Measurements from ENCODE around the gene DEPDC5. TPM values are rescaled to one million over a fixed set of nuclear protein-coding genes. Genes with fewer than 3 reads are reported as not detected.

DEPDC5 gene
- total RNA-seq, 3 donors from 2014 or later (not counting 1 experiment from before 2014, with no cell fraction given): 56.7 to 67.9 (median 62.6) TPM

DNA sequence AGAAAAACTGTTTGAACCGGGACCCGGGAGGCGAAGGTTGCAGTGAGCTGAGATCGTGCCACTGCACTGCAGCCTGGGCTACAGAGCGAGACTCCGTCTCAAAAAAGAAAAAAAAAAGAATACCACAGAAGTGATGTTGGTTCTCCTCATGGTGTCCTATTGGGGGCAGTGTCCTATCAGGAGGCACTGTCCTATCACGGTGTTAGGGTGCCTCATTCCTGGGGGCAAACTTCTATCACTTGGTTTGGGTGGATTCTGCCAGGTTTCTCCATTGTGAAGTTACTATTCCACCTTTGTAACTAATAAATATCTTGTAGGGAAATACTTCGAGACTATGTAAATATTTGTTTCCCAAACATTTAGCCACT is 23.5 kb upstream of the DEPDC5 start:
- intact Hi-C loops (cut with micrococcal nuclease): no loop called here

DNA sequence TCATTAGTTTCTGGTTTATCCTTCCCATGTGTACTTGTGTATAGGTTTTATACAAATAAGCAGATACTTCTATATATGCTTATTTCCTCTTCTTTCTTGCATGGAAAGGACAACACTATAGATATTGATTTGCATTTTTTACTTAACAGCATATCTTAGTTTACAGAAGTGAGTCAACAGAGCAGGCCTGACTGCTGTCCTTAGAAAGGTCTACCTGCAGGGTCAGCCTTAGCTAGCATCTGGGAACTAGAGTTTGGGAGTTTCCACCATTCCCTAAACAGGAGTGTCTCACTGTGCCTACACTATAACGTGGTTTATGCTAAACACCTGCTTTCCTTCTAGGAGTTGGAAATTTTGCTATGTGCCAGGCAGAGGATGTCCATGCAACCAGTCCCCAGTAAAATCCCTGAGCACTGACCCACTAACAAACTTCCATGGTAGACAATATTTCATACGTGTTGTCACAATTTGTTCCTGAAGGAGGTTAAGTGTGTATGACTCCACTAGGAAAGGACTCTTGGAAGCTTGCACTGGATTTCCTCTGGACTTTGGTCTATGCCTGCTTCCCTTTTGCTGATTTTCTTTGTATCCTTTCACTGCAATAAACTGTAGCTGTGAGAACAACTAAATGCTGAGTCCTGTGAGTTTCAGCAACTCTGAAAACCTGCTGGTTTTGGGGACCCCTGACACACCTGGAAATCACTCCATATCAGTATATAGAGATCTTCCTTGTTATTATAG is 21.6 kb upstream of the DEPDC5 start:
- Mint-ChIP-seq H3K4me3 (no peak overlapping the region), H3K27me3 (ENCODE audit: low read depth in 2 of 2) (no peaks in the 10 kb centered on the region), H3K27ac (peak overlapping the region in 1 of 2 donors; percentile 21), H3K4me1 (peaks cover 19 to 20% of the 10 kb centered on the region in 2 donors), H3K9me3 (no peaks in the 10 kb centered on the region), H3K36me3 (no peaks in the 10 kb centered on the region)
- Histone ChIP-seq H3K27me3 (ENCODE audit: control insufficient read depth, insufficient read depth, low read length) (no peaks in the 10 kb centered on the region), H3K9me3 (ENCODE audit: control insufficient read depth, insufficient read depth, low read length) (no peaks in the 10 kb centered on the region), H3K4me1 (ENCODE audit: control insufficient read depth, insufficient read depth, low read length) (no peaks in the 10 kb centered on the region), H3K4me3 (ENCODE audit: low read length) (no peak overlapping the region), H3K27ac (ENCODE audit: low read length) (no peak overlapping the region), H3K36me3 (ENCODE audit: control insufficient read depth, insufficient read depth, low read length) (peaks cover 6% of the 10 kb centered on the region)
- no peak for ATAC-seq
- 88% methylated on average over 2 of the region's 2 CpGs for WGBS (ENCODE audit: insufficient coverage)
- intact Hi-C loops (cut with micrococcal nuclease): no loop called here
- TF ChIP-seq, protein P1, sequence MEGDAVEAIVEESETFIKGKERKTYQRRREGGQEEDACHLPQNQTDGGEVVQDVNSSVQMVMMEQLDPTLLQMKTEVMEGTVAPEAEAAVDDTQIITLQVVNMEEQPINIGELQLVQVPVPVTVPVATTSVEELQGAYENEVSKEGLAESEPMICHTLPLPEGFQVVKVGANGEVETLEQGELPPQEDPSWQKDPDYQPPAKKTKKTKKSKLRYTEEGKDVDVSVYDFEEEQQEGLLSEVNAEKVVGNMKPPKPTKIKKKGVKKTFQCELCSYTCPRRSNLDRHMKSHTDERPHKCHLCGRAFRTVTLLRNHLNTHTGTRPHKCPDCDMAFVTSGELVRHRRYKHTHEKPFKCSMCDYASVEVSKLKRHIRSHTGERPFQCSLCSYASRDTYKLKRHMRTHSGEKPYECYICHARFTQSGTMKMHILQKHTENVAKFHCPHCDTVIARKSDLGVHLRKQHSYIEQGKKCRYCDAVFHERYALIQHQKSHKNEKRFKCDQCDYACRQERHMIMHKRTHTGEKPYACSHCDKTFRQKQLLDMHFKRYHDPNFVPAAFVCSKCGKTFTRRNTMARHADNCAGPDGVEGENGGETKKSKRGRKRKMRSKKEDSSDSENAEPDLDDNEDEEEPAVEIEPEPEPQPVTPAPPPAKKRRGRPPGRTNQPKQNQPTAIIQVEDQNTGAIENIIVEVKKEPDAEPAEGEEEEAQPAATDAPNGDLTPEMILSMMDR (IDR thresholded peaks at IDR 0.05): no peak
- no peak for DNase-seq

More for the DNA sequence above, 23.5 kb upstream of the DEPDC5 start:
- ATAC-seq (no peak), DNase-seq (no peak)
- Mint-ChIP-seq H3K4me1 (peaks cover 19 to 20% of the 10 kb centered on the region in 2 donors), H3K36me3 (no peaks in the 10 kb centered on the region), H3K4me3 (no peak overlapping the region), H3K27ac (no peak overlapping the region), H3K27me3 (ENCODE audit: low read depth in 2 of 2) (no peaks in the 10 kb centered on the region), H3K9me3 (no peaks in the 10 kb centered on the region)
- Histone ChIP-seq H3K4me3 (ENCODE audit: low read length) (no peak overlapping the region), H3K27me3 (ENCODE audit: control insufficient read depth, insufficient read depth, low read length) (no peaks in the 10 kb centered on the region), H3K4me1 (ENCODE audit: control insufficient read depth, insufficient read depth, low read length) (no peaks in the 10 kb centered on the region), H3K27ac (ENCODE audit: low read length) (no peak overlapping the region), H3K36me3 (ENCODE audit: control insufficient read depth, insufficient read depth, low read length) (peaks cover 5% of the 10 kb centered on the region), H3K9me3 (ENCODE audit: control insufficient read depth, insufficient read depth, low read length) (no peaks in the 10 kb centered on the region)
- TF ChIP-seq, protein P1 (IDR thresholded peaks at IDR 0.05): no peak
- WGBS (ENCODE audit: insufficient coverage): 95% methylated on average over 7 of the region's 8 CpGs

DNA sequence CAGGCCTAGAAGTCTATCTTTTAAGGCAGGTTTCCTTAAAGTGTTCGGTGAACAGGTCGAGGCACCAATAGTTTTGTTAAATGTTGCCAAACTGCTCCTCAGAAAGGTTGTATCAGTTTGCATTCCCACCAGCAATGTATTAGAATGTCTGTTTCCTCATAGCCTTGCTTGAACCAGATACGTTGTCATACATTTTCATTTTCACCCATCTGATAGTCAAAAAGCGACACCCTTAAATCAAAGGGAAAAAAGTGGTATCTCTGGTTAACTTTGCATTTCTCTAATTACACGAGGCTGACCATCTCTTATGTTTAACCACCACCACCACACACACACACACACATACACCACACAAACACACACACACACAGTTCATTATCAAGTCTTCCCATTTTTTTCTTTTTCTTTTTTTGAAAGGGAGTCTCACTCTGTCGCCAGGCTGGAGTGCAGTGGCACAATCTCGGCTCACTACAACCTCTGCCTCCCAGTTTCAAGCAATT is 20.2 kb upstream of the DEPDC5 start:
- Histone ChIP-seq H3K27ac (ENCODE audit: low read length) (no peak overlapping the region), H3K4me3 (ENCODE audit: low read length) (no peak overlapping the region), H3K9me3 (ENCODE audit: control insufficient read depth, insufficient read depth, low read length) (no peaks in the 10 kb centered on the region), H3K36me3 (ENCODE audit: control insufficient read depth, insufficient read depth, low read length) (peaks cover 11% of the 10 kb centered on the region), H3K27me3 (ENCODE audit: control insufficient read depth, insufficient read depth, low read length) (no peaks in the 10 kb centered on the region), H3K4me1 (ENCODE audit: control insufficient read depth, insufficient read depth, low read length) (no peaks in the 10 kb centered on the region)
- intact Hi-C loops (cut with micrococcal nuclease): no loop called here
- DNase-seq: no peak
- H3K9me3 Mint-ChIP-seq: no peaks in the 10 kb centered on the region
- peaks cover 8% of the 10 kb centered on the region for H3K36me3 Mint-ChIP-seq
- TF ChIP-seq, protein P1 (IDR thresholded peaks at IDR 0.05): no peak
- H3K27me3 Mint-ChIP-seq (ENCODE audit: low read depth in 2 of 2): no peaks in the 10 kb centered on the region
- H3K4me3 Mint-ChIP-seq: no peak overlapping the region
- H3K4me1 Mint-ChIP-seq: peaks cover 29 to 31% of the 10 kb centered on the region in 2 donors
- ATAC-seq: no peak
- peak overlapping the region in 1 of 2 donors; percentile 70 for H3K27ac Mint-ChIP-seq
- WGBS (ENCODE audit: insufficient coverage): 63% methylated on average over 7 of the region's 7 CpGs
